GM18861 (cell line): Measurements from ENCODE around the gene UNC45A.
"Not testable (repeated sequence)": the region's sequence is repeated elsewhere in the genome, so short reads cannot be mapped to it uniquely, and the experiment has no call there.

ENCODE experiments used
- ATAC-seq: cut with Tn5 transposase; IDR thresholded peaks from one replicate; pipeline ENCODE4 v1.9.1; 2021; ENCODE audit not compliant: unreplicated experiment

The UNC45A gene

GRCh38 chr15:90902840-90903732 lies 32.0 kb upstream of the UNC45A start, which contains the start of gene MAN2A2:
TSS of gene MAN2A2 (plus strand) at chr15:90903302. CDS start at chr15:90904208, 906 bp downstream.
- ATAC-seq: peak; percentile 45

- ATAC-seq: no peak
Measured at GRCh38 chr15:90903733-90904536, 31.1 kb upstream of the UNC45A start.

GRCh38 chr15:90904746-90905145 lies 30.3 kb upstream of the UNC45A start:
- no peak for ATAC-seq

GRCh38 chr15:90905306-90906180 lies 29.5 kb upstream of the UNC45A start:
- ATAC-seq: no peak

GRCh38 chr15:90906181-90906849 lies 28.8 kb upstream of the UNC45A start:
- no peak for ATAC-seq

GRCh38 chr15:90907051-90907660 lies 27.9 kb upstream of the UNC45A start:
- no peak for ATAC-seq

- no peak for ATAC-seq
Measured at GRCh38 chr15:90907838-90908507, 27.1 kb upstream of the UNC45A start.

GRCh38 chr15:90909449-90909848 lies 25.6 kb upstream of the UNC45A start:
- not testable (repeated sequence) for ATAC-seq

GRCh38 chr15:90909976-90910375 lies 25.1 kb upstream of the UNC45A start:
- no peak for ATAC-seq

- no peak for ATAC-seq
Measured at GRCh38 chr15:90910441-90911301, 24.4 kb upstream of the UNC45A start.

- no peak for ATAC-seq
Measured at GRCh38 chr15:90911302-90911623, 23.8 kb upstream of the UNC45A start.

- no peak for ATAC-seq
Measured at GRCh38 chr15:90911906-90912769, 22.9 kb upstream of the UNC45A start.

- no peak for ATAC-seq
Measured at GRCh38 chr15:90912770-90913075, 22.4 kb upstream of the UNC45A start.

GRCh38 chr15:90913398-90913944 lies 21.6 kb upstream of the UNC45A start:
- ATAC-seq: no peak

- ATAC-seq: no peak
Measured at GRCh38 chr15:90914305-90915080, 20.6 kb upstream of the UNC45A start.

- no peak for ATAC-seq
Measured at GRCh38 chr15:90915216-90915807, 19.8 kb upstream of the UNC45A start.
